ENCODE measurements around the gene TMEM42.

Gene TMEM42

GRCh38 chr3:44910693-44911092, 49.0 kb downstream of the TMEM42 start:
- DNase-seq (ENCODE audit: low spot score): no peak

GRCh38 chr3:44913868-44914468, 52.3 kb downstream of the TMEM42 start:
- DNase-seq (ENCODE audit: low spot score): peak; percentile 55

DNA sequence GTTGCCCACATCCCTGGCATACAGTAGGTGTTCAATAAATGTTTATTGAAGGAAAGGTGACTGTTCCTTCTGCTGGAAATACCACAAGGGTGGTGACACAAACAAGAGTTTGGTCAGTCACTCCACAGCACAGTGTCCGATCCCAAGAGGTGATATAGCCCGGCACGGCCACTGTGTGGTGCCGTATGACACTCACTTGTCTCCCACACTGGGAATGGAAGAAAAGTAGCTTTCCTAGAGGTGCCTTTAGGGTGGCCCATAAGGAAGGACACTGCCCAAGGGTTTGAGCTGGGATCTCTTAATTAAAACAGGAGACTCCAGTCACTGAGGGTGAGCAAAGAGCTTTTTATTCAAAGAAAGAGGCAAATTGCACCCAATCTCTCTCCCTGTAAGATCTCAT, 53.2 kb downstream of the TMEM42 start:
- DNase-seq (ENCODE audit: low spot score): no peak
